ENCODE measurements around the gene IQGAP2.
A peak's percentile ranks its signal among the peaks of the same experiment; 100 is the strongest.
"Not testable (repeated sequence)": the region's sequence is repeated elsewhere in the genome, so short reads cannot be mapped to it uniquely, and the experiment has no call there.

Gene IQGAP2

GRCh38 chr5:76517334-76517733 lies 114.2 kb downstream of the IQGAP2 start:
- Histone ChIP-seq H4K91ac (ENCODE audit: low read length) (no peak overlapping the region), H3K4me3 (ENCODE audit: insufficient read depth in 1 of 2, low read depth in 1 of 2, low read length in 2 of 2) (no peak overlapping the region), H2BK12ac (ENCODE audit: low read length in 2 of 2) (no peak overlapping the region), H3K36me3 (ENCODE audit: control insufficient read depth in 1 of 2, insufficient read depth in 2 of 2, low read depth in 1 of 2, low read length in 2 of 2) (no peaks in the 10 kb centered on the region), H4K8ac (ENCODE audit: low read length) (no peak overlapping the region), H3K4me2 (ENCODE audit: low read length, poor library complexity, severe bottlenecking) (no peak overlapping the region), H2BK120ac (ENCODE audit: low read depth, low read length) (no peak overlapping the region), H3K79me1 (replicated peaks; ENCODE audit: low read length, poor library complexity, severe bottlenecking) (no peaks in the 10 kb centered on the region), H3K4ac (ENCODE audit: low read depth in 1 of 2, low read length in 2 of 2) (no peak overlapping the region), H2BK15ac (ENCODE audit: low read depth, poor library complexity, severe bottlenecking) (no peak overlapping the region), H3K23ac (ENCODE audit: low read length in 2 of 2) (no peak overlapping the region), H3K14ac (ENCODE audit: low read length in 2 of 2) (no peak overlapping the region), H3K27me3 (ENCODE audit: control insufficient read depth in 1 of 2, insufficient read depth in 1 of 2, low read length in 2 of 2) (peaks cover 0 to 5% of the 10 kb centered on the region in 2 experiments), H2BK5ac (ENCODE audit: low read depth, low read length, poor library complexity, severe bottlenecking) (no peak overlapping the region), H3K9me3 (ENCODE audit: control insufficient read depth, low read length) (no peaks in the 10 kb centered on the region), H3K18ac (ENCODE audit: low read depth in 1 of 2, low read length in 2 of 2) (no peak overlapping the region), H3K9ac (ENCODE audit: low read length) (no peak overlapping the region), H2AFZ (ENCODE audit: low read depth, low read length) (no peak overlapping the region), H3K27ac (ENCODE audit: low read length, poor library complexity, severe bottlenecking) (no peak overlapping the region), H2AK5ac (ENCODE audit: low read length, severe bottlenecking) (no peak overlapping the region), H3K4me1 (ENCODE audit: control insufficient read depth, insufficient read depth, low read depth, low read length) (no peaks in the 10 kb centered on the region)
- 92% methylated on average over 2 of the region's 3 CpGs for WGBS
- DNase-seq: no peak

GRCh38 chr5:76518246-76518645 lies 115.2 kb downstream of the IQGAP2 start:
- H2AFZ ChIP-seq (ENCODE audit: low read depth, low read length); H2BK15ac ChIP-seq (ENCODE audit: low read depth, poor library complexity, severe bottlenecking); H3K79me1 ChIP-seq (replicated peaks; ENCODE audit: low read length, poor library complexity, severe bottlenecking); H3K27ac ChIP-seq (ENCODE audit: low read length, poor library complexity, severe bottlenecking); H3K27me3 ChIP-seq (ENCODE audit: control insufficient read depth in 1 of 2, insufficient read depth in 1 of 2, low read length in 2 of 2); H2BK120ac ChIP-seq (ENCODE audit: low read depth, low read length); H4K8ac ChIP-seq (ENCODE audit: low read length); H3K14ac ChIP-seq (ENCODE audit: low read length in 2 of 2); H3K9me3 ChIP-seq (ENCODE audit: control insufficient read depth, low read length); H3K36me3 ChIP-seq (ENCODE audit: control insufficient read depth in 1 of 2, insufficient read depth in 2 of 2, low read depth in 1 of 2, low read length in 2 of 2); H3K18ac ChIP-seq (ENCODE audit: low read depth in 1 of 2, low read length in 2 of 2); H2BK5ac ChIP-seq (ENCODE audit: low read depth, low read length, poor library complexity, severe bottlenecking); H3K4me1 ChIP-seq (ENCODE audit: control insufficient read depth, insufficient read depth, low read depth, low read length); H2AK5ac ChIP-seq (ENCODE audit: low read length, severe bottlenecking); H3K4me3 ChIP-seq (ENCODE audit: insufficient read depth in 1 of 2, low read depth in 1 of 2, low read length in 2 of 2); DNase-seq; H3K23ac ChIP-seq (ENCODE audit: low read length in 2 of 2); H3K4ac ChIP-seq (ENCODE audit: low read depth in 1 of 2, low read length in 2 of 2); H3K4me2 ChIP-seq (ENCODE audit: low read length, poor library complexity, severe bottlenecking); H2BK12ac ChIP-seq (ENCODE audit: low read length in 2 of 2); H4K91ac ChIP-seq (ENCODE audit: low read length); H3K9ac ChIP-seq (ENCODE audit: low read length): not testable (repeated sequence)
- WGBS: 84% methylated on average over 4 of the region's 5 CpGs

- WGBS: 79% methylated on average over 5 of the region's 6 CpGs
- H3K36me3 ChIP-seq (ENCODE audit: control insufficient read depth in 1 of 2, insufficient read depth in 2 of 2, low read depth in 1 of 2, low read length in 2 of 2): no peaks in the 10 kb centered on the region
Observed at GRCh38 chr5:76521240-76521758, 118.2 kb downstream of the IQGAP2 start.

GRCh38 chr5:76522103-76522935 lies 119.2 kb downstream of the IQGAP2 start:
- Histone ChIP-seq H2BK15ac (ENCODE audit: low read depth, poor library complexity, severe bottlenecking) (no peak overlapping the region), H2BK12ac (ENCODE audit: low read length in 2 of 2) (no peak overlapping the region), H4K8ac (ENCODE audit: low read length) (no peak overlapping the region), H2AK5ac (ENCODE audit: low read length, severe bottlenecking) (no peak overlapping the region), H3K4me1 (ENCODE audit: control insufficient read depth, insufficient read depth, low read depth, low read length) (no peaks in the 10 kb centered on the region), H3K9ac (ENCODE audit: low read length) (no peak overlapping the region), H2BK120ac (ENCODE audit: low read depth, low read length) (no peak overlapping the region), H2AFZ (ENCODE audit: low read depth, low read length) (no peak overlapping the region), H3K36me3 (ENCODE audit: control insufficient read depth in 1 of 2, insufficient read depth in 2 of 2, low read depth in 1 of 2, low read length in 2 of 2) (no peaks in the 10 kb centered on the region), H3K23ac (ENCODE audit: low read length in 2 of 2) (no peak overlapping the region), H2BK5ac (ENCODE audit: low read depth, low read length, poor library complexity, severe bottlenecking) (no peak overlapping the region), H3K27ac (ENCODE audit: low read length, poor library complexity, severe bottlenecking) (no peak overlapping the region), H3K4ac (ENCODE audit: low read depth in 1 of 2, low read length in 2 of 2) (no peak overlapping the region), H3K14ac (ENCODE audit: low read length in 2 of 2) (no peak overlapping the region), H3K79me1 (replicated peaks; ENCODE audit: low read length, poor library complexity, severe bottlenecking) (no peaks in the 10 kb centered on the region), H3K4me2 (ENCODE audit: low read length, poor library complexity, severe bottlenecking) (no peak overlapping the region), H4K91ac (ENCODE audit: low read length) (no peak overlapping the region), H3K18ac (ENCODE audit: low read depth in 1 of 2, low read length in 2 of 2) (no peak overlapping the region), H3K4me3 (ENCODE audit: insufficient read depth in 1 of 2, low read depth in 1 of 2, low read length in 2 of 2) (no peak overlapping the region), H3K27me3 (ENCODE audit: control insufficient read depth in 1 of 2, insufficient read depth in 1 of 2, low read length in 2 of 2) (no peaks in the 10 kb centered on the region), H3K9me3 (ENCODE audit: control insufficient read depth, low read length) (no peaks in the 10 kb centered on the region)
- no peak for DNase-seq
- 95% methylated on average over 7 of the region's 11 CpGs for WGBS

More at GRCh38 chr5:76521240-76521758, 118.2 kb downstream of the IQGAP2 start:
- no peak overlapping the region for H2BK15ac ChIP-seq (ENCODE audit: low read depth, poor library complexity, severe bottlenecking)
- H3K4me3 ChIP-seq (ENCODE audit: insufficient read depth in 1 of 2, low read depth in 1 of 2, low read length in 2 of 2): no peak overlapping the region
- no peak overlapping the region for H2BK12ac ChIP-seq (ENCODE audit: low read length in 2 of 2)
- no peaks in the 10 kb centered on the region for H3K4me1 ChIP-seq (ENCODE audit: control insufficient read depth, insufficient read depth, low read depth, low read length)
- no peak overlapping the region for H4K91ac ChIP-seq (ENCODE audit: low read length)
- no peak overlapping the region for H2AFZ ChIP-seq (ENCODE audit: low read depth, low read length)
- H3K14ac ChIP-seq (ENCODE audit: low read length in 2 of 2): no peak overlapping the region
- no peak overlapping the region for H2AK5ac ChIP-seq (ENCODE audit: low read length, severe bottlenecking)
- no peak overlapping the region for H3K18ac ChIP-seq (ENCODE audit: low read depth in 1 of 2, low read length in 2 of 2)
- no peak overlapping the region for H2BK120ac ChIP-seq (ENCODE audit: low read depth, low read length)
- no peak overlapping the region for H3K4me2 ChIP-seq (ENCODE audit: low read length, poor library complexity, severe bottlenecking)
- no peaks in the 10 kb centered on the region for H3K79me1 ChIP-seq (replicated peaks; ENCODE audit: low read length, poor library complexity, severe bottlenecking)
- no peak overlapping the region for H3K23ac ChIP-seq (ENCODE audit: low read length in 2 of 2)
- H2BK5ac ChIP-seq (ENCODE audit: low read depth, low read length, poor library complexity, severe bottlenecking): no peak overlapping the region
- peaks cover 0 to 5% of the 10 kb centered on the region in 2 experiments for H3K27me3 ChIP-seq (ENCODE audit: control insufficient read depth in 1 of 2, insufficient read depth in 1 of 2, low read length in 2 of 2)
- H3K27ac ChIP-seq (ENCODE audit: low read length, poor library complexity, severe bottlenecking): no peak overlapping the region
- H4K8ac ChIP-seq (ENCODE audit: low read length): no peak overlapping the region
- no peaks in the 10 kb centered on the region for H3K9me3 ChIP-seq (ENCODE audit: control insufficient read depth, low read length)
- H3K9ac ChIP-seq (ENCODE audit: low read length): peak overlapping the region; percentile 66
- DNase-seq: no peak
- no peak overlapping the region for H3K4ac ChIP-seq (ENCODE audit: low read depth in 1 of 2, low read length in 2 of 2)
